Measurements from ENCODE around the gene ZNF761. TPM values are rescaled to one million over a fixed set of nuclear protein-coding genes. Genes with fewer than 3 reads are reported as not detected.

Gene ZNF761
- 9.1 and 12.9 TPM in 2 replicates for total RNA-seq

GRCh38 chr19:53431399-53432087 is at the start of gene ZNF761:
Gene ZNF761 (plus strand): TSS chr19:53431984. CDS start chr19:53447269, 15,285 bp downstream.

GRCh38 chr19:53394974-53395839 is 36.6 kb upstream of the ZNF761 start, which contains the start of gene ZNF765:
Gene ZNF765 (plus strand): TSS chr19:53395149. CDS start chr19:53398016, 2,867 bp downstream.

GRCh38 chr19:53467485-53468262 is 35.9 kb downstream of the ZNF761 start, which contains the start of gene ZNF813:
Gene ZNF813 (plus strand): TSS chr19:53467733. CDS start chr19:53483823, 16,090 bp downstream.

Other genes starting within 250 kb of the ZNF761 start
- 5.4 and 5.9 TPM in 2 replicates for gene ZNF665, start 238.6 kb upstream of the ZNF761 start, total RNA-seq
- gene ZNF677, start 177.1 kb upstream of the ZNF761 start, total RNA-seq = 15.0 and 17.3 TPM in 2 replicates
- gene VN1R2, start 173.7 kb upstream of the ZNF761 start, total RNA-seq = not detected in 2 replicates
- gene VN1R4, start 164.3 kb upstream of the ZNF761 start, total RNA-seq = not detected in 2 replicates
- gene ZNF845, start 98.2 kb upstream of the ZNF761 start, total RNA-seq = 6.8 and 7.1 TPM in 2 replicates
- gene ZNF525, start 66.3 kb upstream of the ZNF761 start, total RNA-seq = 6.3 and 6.5 TPM in 2 replicates
- gene ZNF765, start 36.8 kb upstream of the ZNF761 start, total RNA-seq = 8.5 and 12.7 TPM in 2 replicates
- gene ZNF813, start 35.7 kb downstream of the ZNF761 start, total RNA-seq = 3.9 and 5.3 TPM in 2 replicates
- 8.5 and 10.4 TPM in 2 replicates for gene ZNF331, start 106.2 kb downstream of the ZNF761 start, total RNA-seq
- not detected in 2 replicates for gene DPRX, start 200.0 kb downstream of the ZNF761 start, total RNA-seq

All from bronchial smooth muscle cell (primary cell).